AG20443 (cell line): ENCODE measurements around the gene HOXC9.
A peak's percentile ranks its signal among the peaks of the same experiment; 100 is the strongest.

Source experiments
- DNase-seq: peaks from one replicate; pipeline ENCODE4 v3.0.0; 2012; ENCODE audit warnings: low spot score, mixed read lengths

Gene HOXC9

GRCh38 chr12:54015018-54015931 is 15.3 kb downstream of the HOXC9 start:
- DNase-seq: no peak

GRCh38 chr12:54016051-54016450 is 16.1 kb downstream of the HOXC9 start:
- no peak for DNase-seq

- peak; percentile 69 for DNase-seq
Observed at GRCh38 chr12:54016478-54016964, 16.6 kb downstream of the HOXC9 start.

- DNase-seq: no peak
Observed at GRCh38 chr12:54017027-54017788, 17.2 kb downstream of the HOXC9 start.

- peak; percentile 98 for DNase-seq
Observed at GRCh38 chr12:54017878-54018467, 18.0 kb downstream of the HOXC9 start.

GRCh38 chr12:54018468-54018984 is 18.6 kb downstream of the HOXC9 start:
- DNase-seq: no peak

- DNase-seq: no peak
Observed at GRCh38 chr12:54019091-54019811, 19.3 kb downstream of the HOXC9 start.

- DNase-seq: no peak
Observed at GRCh38 chr12:54019924-54020590, 20.1 kb downstream of the HOXC9 start.

GRCh38 chr12:54020591-54021405 is 20.8 kb downstream of the HOXC9 start:
- DNase-seq: no peak

- DNase-seq: no peak
Observed at GRCh38 chr12:54021432-54022013, 21.6 kb downstream of the HOXC9 start.

GRCh38 chr12:54022960-54023884 is 23.3 kb downstream of the HOXC9 start:
- no peak for DNase-seq

- DNase-seq: no peak
Observed at GRCh38 chr12:54024127-54024526, 24.2 kb downstream of the HOXC9 start.

- DNase-seq: no peak
Observed at GRCh38 chr12:54024581-54025305, 24.8 kb downstream of the HOXC9 start.

GRCh38 chr12:54025499-54026405 is 25.8 kb downstream of the HOXC9 start:
- no peak for DNase-seq

GRCh38 chr12:54026640-54027441 is 26.9 kb downstream of the HOXC9 start:
- no peak for DNase-seq

GRCh38 chr12:54027442-54027786 is 27.5 kb downstream of the HOXC9 start:
- DNase-seq: no peak
